HG03575 (cell line): ENCODE results near the gene PRPF8.
"Not testable (repeated sequence)": the region's sequence is repeated elsewhere in the genome, so short reads cannot be mapped to it uniquely, and the experiment has no call there.

ENCODE experiments used
- ATAC-seq: cut with Tn5 transposase; IDR thresholded peaks from one replicate; pipeline ENCODE4 v1.9.1; 2021; ENCODE audit not compliant: unreplicated experiment, insufficient number of reproducible peaks, low FRiP score; ENCODE audit errors: extremely low read depth

The PRPF8 gene

GRCh38 chr17:1703063-1703462, 18.4 kb upstream of the PRPF8 start:
- ATAC-seq: no peak

GRCh38 chr17:1699891-1700290, 15.2 kb upstream of the PRPF8 start:
- ATAC-seq: not testable (repeated sequence)

DNA sequence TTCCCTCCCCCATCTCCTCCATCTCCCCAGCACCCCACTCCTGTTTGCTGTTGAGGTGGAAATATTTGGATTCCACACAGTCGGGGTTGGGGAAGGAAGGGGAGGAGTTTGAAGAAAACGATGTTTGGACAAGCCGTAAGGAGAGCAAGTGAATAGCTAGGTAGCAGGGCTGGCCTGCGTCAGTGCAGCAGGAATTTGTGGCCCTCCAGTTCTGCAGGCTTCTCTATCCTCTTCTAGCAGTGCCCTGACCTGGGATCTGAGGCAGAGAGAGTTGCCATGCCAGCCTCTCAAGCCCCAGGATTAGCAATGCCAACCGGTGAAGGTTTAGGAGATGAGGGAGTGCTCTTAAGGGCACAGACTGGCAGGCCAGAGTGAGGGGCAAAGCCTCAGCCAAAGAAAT, 13.0 kb upstream of the PRPF8 start:
- ATAC-seq: no peak

- no peak for ATAC-seq
These were observed 10.7 kb upstream of the PRPF8 start for GRCh38 chr17:1695365-1695764.

DNA sequence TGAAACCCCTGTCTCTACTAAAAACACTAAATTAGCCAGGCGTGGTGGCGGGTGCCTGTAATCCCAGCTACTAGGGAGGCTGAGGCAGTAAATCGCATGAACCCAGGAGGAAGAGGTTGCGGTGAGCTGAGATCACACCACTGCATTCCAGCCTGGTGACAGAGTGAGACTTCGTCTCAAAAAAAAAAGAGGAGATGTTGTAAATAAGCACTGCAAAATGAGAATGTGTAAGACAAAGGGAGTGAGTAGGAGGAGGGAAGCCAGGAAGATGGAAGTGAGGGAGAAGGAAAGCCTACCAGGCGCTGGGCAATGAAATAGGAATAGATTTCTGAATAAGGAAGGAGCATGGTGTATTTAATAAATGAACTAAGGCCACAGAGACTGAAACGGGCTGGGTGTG, 8.7 kb upstream of the PRPF8 start:
- ATAC-seq: no peak

- no peak for ATAC-seq
These were observed 6.0 kb upstream of the PRPF8 start for GRCh38 chr17:1690544-1691221.

DNA sequence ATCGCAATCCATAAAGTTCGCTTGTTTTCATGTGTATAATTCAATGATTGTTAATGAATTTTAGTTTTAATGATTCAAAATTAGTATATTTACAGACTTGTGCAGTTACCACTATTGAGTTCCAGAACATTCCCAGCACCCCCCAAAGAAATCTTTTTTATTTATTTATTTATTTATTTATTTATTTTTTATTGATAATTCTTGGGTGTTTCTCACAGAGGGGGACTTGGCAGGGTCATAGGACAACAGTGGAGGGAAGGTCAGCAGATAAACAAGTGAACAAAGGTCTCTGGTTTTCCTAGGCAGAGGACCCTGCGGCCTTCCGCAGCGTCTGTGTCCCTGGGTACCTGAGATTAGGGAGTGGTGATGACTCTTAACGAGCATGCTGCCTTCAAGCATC, 3.7 kb upstream of the PRPF8 start:
- not testable (repeated sequence) for ATAC-seq

- no peak for ATAC-seq
These were observed 1.4 kb upstream of the PRPF8 start for GRCh38 chr17:1686086-1686485.

GRCh38 chr17:1683459-1683858, 1.2 kb downstream of the PRPF8 start:
- ATAC-seq: no peak

GRCh38 chr17:1676401-1676800, 8.3 kb downstream of the PRPF8 start:
- no peak for ATAC-seq

- no peak for ATAC-seq
These were observed 11.5 kb downstream of the PRPF8 start for GRCh38 chr17:1673041-1673785.

- not testable (repeated sequence) for ATAC-seq
These were observed 20.7 kb downstream of the PRPF8 start for GRCh38 chr17:1663934-1664333.

DNA sequence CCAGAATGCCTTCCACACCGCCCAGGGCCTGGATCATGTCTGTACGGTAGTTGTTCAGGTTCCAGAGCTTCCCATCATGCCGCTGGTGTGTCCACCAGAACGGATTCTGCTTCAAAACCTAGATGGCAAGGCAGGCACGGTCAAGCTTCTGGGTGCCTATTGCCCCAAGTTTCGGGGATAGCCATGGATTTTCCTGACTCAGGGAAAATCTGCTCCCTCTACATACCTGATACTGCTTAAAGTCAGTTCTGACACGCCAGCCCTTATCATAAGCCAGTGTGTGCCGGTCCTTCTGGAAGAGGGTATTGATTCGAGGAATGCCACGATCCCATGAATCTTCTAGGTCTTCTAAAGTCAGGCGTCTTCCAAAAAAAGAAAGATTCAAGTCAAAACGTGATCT, 23.6 kb downstream of the PRPF8 start:
- no peak for ATAC-seq

GRCh38 chr17:1658100-1658499, 26.6 kb downstream of the PRPF8 start:
- ATAC-seq: no peak

DNA sequence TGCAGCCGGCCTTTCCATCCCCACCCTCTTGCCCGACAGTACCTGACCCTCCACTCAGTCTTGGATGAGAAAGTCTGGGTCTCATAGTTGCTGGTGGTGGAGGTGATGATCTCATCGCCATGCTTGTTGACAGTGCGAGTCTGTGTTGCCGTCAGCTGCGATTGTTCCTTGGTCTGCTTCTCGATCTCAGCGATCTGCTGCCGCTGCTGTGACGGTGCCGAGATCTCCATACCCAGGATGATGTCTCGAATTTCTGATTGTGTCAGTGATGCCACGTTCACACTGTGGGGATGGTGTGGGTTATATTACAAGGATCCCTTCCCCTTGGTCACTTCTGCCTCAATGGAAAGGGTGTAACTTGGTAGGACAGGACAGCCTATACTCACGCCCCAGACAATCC, 30.9 kb downstream of the PRPF8 start:
- no peak for ATAC-seq

DNA sequence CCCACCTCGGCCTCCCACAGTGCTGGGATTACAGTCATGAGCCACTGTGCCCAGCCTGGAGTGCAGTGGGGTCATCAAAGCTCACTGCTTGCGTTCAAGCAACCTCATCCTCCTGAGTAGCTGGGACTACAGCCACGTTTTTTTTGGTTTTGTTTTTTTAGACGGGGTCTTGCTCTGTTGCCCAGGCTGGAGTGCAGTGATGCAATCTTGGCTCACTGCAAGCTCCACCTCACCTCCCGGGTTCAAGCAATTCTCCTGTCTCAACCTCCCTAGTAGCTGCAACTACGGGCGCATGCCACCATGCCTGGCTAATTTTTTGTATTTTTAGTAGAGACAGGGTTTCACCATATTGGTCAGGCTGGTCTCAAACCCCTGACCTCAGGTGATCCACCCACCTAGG, 31.9 kb downstream of the PRPF8 start:
- not testable (repeated sequence) for ATAC-seq

- ATAC-seq: no peak
These were observed 33.2 kb downstream of the PRPF8 start for GRCh38 chr17:1651559-1651844.

GRCh38 chr17:1650731-1651558, 33.7 kb downstream of the PRPF8 start:
- ATAC-seq: no peak

- ATAC-seq: no peak
These were observed 34.7 kb downstream of the PRPF8 start, which contains the start of gene RILP for GRCh38 chr17:1649844-1650501. TSS of gene RILP (minus strand) at chr17:1649866. CDS start at chr17:1649804, 62 bp downstream.
